NCI-H748 (cell line): ENCODE measurements around the gene SPATS2L.

ENCODE experiments used
- DNase-seq: peaks from one replicate; lab custom pipeline; 2025; ENCODE audit not compliant: unreplicated experiment; lab: John Stamatoyannopoulos, UW

The SPATS2L gene, protein sequence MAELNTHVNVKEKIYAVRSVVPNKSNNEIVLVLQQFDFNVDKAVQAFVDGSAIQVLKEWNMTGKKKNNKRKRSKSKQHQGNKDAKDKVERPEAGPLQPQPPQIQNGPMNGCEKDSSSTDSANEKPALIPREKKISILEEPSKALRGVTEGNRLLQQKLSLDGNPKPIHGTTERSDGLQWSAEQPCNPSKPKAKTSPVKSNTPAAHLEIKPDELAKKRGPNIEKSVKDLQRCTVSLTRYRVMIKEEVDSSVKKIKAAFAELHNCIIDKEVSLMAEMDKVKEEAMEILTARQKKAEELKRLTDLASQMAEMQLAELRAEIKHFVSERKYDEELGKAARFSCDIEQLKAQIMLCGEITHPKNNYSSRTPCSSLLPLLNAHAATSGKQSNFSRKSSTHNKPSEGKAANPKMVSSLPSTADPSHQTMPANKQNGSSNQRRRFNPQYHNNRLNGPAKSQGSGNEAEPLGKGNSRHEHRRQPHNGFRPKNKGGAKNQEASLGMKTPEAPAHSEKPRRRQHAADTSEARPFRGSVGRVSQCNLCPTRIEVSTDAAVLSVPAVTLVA

DNA sequence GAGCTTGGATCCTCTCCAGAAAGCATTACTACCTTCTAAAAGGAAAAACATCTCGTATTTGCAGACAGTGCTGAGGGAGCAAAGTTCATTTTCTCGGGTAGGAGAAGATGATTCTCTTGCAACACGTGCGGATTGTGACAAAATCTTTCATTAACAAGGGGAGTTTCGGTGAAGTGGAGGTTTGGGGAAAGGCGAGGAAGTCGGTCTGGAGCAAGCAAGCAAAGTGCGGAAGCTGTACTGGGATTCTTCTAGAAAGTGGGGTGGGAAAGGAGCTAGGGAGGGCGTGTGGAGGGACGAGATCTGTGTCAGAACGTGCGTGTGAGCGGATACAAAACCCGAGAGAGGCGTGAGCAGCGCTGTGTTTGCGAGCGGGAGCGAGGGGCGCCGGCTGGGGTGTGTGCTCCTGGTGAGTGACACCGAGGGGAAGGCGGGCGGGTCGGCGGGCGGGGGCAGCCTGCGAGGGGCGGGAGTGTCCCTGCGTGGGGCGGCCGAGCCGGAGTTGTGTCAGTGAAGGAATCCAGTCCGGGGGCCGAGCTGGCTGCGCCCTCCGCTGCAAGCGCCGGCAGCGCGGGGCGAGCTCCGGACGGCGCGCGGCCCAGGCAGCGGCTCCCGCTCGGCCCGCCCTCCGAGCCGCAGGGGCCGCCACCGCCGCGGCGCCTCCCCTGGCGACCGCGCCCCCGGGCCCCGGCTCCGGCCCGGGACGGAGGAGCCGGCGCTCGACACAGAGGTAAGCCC is at the start of gene SPATS2L:
TSS of gene SPATS2L (plus strand) at position 498 of the 735 bp plus-strand sequence. CDS start 82,552 bp downstream, outside the sequence.
- DNase-seq = peak; percentile 76

DNA sequence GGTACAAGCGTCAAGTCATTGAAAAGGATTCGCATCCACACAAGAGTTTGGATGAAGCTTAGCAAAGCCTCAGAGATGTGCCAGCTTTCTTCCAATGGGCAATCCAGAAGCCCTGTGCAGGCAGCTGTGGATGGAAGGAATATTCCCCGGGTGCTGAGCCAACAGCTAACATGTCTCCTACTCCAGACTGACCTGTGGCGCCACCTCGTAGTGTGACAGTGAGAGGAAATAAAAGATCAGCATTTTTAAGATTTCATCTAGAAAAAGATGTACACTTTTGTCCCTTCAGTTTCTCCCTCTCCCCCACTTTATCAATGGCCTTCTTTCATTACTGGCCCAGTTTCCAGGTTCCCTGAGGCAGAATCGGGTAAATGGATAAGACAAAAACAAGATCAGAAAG is 48.9 kb upstream of the SPATS2L start:
- no peak for DNase-seq

DNA sequence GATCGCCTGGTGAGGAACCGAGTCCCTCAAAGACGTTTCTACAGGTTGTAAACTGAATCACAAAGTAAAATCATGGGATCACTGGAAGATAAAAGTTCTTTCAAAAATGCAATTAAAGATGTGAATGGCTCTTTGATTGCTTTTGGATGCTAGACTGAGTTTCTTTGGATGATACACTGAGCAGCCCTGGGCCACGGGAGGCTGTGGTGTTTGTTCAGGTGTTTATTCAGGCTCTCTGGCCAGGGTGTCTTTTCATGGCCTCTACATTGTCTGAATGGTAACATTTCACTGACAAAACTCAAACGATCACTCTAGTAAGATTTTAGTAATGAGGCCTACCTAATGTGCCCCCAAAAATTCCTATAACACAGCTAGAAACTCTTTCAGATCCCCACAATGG is 48.4 kb upstream of the SPATS2L start:
- no peak for DNase-seq

DNA sequence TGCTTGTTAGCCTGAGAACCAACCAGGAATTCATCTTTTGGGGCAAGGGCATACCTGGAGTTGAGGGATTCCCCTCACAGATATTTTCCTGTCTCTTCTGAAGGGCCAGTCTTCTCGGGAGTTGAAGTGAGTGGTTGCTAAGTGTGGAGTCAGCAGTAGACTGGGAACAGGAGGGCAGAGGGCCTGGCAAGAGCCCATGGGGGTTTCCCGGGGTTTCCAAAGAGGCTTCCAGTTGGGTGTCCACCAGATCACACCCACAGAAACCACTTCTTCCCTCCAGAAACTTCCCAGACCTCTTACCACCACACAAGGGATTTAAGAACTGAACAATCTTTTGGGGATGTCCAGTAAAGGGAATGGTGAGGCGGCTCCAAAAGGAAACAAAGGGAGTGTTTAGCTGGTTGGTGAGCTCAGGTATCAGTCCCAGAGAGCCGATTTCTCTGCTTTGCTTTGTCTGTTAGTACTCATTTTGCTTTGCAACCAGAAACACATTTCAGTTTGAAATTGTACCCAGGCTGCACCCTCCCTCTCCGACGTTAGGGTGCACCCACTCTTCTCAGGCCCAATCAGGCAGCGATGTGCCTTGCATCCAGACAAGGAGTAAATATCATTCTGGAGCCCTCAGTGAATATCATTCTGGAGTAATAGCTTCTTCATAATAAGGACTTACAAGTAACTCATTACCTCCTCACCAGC is 47.5 kb upstream of the SPATS2L start:
- no peak for DNase-seq

DNA sequence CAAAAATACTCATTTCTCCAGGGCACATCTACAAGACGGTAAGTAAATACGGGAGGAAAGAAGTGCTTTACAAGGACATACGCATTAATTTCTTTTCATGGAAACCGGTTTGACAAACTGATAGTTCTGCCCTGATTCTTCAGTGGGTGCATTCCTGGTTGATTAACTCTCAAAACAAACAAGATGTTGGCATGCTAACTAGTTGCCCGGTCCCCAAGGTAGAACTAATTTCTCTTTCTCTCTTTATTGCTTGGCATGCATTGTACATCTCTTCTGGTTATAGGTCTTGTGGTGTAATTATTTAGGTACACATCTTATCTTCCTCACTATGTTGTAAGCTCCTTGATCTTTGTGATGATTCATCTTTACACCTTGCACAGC is 46.9 kb upstream of the SPATS2L start:
- peak; percentile 81 for DNase-seq

DNA sequence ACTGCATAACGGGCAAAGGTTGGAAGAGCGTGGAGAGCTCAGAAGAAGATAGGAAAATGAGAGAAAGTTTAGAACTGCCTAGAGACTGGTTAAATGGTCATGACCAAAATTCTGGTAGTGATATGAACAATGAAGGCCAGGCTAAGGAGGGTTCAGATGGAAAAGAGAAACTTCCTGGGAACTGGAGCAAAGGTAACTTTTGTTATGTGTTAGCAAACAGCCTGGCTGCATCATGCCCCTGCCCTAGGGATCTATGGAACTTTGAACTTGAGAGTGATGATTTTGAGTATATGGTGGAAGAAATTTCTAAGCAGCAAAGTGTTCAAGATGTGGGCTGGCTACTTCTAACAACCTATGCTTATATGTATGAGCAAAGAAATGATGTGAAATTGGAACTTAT is 44.4 kb upstream of the SPATS2L start:
- DNase-seq = no peak

DNA sequence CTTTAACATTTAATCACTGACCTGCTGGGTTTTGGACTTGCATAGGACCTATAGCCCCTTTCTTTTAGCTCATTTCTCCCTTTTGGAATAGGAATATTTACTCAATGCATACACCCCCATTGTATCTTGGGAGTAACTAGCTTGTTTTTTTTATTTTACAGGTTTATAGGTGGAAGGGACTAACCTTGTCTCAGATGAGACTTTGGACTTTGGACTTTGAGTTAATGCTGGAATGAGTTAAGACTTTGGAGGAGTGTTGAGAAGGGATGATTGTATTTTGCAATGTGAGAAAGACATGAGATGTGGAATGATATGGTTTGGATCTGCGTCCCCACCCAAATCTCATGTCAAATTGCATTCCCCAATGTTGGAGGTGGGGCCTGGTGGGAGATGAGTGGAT is 43.2 kb upstream of the SPATS2L start:
- no peak for DNase-seq

DNA sequence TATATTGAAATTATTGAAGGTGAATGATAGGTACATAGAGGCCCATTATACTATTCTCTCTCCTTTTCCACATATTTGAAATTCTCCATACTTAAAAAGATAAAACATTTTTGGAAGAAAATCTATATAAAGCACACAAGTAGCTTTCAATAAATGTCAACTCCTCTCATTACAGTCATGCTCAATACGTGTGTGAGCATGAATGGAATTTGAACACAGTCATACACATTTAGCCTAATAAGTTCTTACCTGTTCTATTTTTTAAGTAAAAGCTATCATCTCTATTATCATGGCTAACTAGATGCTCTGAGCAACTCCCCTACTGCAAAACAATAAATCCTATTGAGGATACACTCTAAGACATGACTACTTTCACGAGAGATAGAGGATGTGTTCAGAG is 41.9 kb upstream of the SPATS2L start:
- DNase-seq = no peak

DNA sequence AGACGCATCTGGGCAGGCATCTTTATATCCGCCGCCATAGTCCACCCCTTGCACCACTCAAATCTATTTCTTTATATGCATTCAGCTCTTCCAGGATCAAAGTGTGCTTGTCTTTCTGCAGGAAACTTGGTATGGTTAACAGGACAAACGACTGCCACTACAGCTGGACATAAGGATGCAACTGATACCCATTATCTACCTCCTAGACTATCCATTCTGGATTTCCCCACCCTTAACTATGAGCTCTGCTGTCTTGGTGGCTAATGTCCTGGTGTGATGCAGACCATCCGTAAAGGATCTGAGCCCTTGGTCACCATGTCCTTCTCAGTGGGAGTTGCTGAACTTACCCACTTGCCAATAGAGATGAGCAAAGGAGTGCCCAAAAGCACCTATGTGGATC is 40.1 kb upstream of the SPATS2L start:
- no peak for DNase-seq

DNA sequence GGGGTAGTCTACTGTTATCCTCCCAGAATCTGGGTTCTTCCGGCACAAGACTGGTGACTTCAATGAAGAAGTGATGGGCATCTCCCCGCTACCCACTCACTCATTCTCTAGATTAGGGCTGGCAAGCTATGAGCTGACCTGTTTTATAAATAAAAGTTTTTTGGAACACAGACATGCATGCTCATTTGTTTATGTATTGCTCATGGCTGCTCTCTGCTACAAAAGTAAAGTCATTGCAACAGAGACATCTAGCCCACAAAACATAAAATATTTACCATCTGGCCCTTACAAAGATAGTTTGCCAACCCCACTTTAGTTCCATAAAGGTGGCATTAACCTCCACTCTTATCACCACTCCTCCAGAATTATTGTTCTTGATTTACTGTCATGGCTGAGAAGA is 39.1 kb upstream of the SPATS2L start:
- no peak for DNase-seq

DNA sequence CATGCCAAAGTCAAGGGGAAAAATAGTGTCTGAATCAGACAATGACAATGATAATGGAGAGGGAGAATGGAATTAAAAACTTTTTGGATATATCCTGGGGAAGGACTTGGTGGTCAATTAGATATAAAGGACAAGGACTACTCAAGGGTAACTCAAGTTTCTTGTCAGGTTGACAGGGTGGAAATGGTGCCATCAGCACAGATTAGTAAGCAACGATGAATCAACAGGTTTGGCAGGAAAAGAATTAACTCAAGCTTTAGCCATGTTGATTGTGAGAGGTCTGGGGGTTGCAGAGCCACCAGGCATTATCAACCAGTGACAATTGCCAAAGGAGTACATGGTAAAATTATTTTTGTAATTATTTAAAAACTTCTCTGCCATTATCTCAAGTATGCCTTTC is 35.8 kb upstream of the SPATS2L start:
- no peak for DNase-seq

DNA sequence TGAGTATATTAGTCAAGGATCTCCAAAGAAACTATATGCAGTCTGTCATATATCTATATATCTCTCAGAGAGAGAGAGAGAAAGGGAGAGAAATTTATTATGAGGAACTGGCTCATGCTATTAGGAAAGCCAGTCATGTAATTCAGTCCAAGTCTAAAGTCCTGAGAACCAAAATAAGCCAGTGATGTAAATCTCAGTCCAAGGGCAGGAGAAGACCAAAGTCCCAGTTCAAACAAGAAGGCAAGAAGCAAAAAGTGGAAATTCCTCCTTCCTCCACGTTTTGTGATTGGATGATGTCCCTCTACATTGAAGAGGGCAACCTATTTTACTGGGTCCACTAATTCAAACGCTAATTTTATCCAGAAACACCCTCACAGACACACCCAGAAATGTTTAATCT is 34.2 kb upstream of the SPATS2L start:
- no peak for DNase-seq

DNA sequence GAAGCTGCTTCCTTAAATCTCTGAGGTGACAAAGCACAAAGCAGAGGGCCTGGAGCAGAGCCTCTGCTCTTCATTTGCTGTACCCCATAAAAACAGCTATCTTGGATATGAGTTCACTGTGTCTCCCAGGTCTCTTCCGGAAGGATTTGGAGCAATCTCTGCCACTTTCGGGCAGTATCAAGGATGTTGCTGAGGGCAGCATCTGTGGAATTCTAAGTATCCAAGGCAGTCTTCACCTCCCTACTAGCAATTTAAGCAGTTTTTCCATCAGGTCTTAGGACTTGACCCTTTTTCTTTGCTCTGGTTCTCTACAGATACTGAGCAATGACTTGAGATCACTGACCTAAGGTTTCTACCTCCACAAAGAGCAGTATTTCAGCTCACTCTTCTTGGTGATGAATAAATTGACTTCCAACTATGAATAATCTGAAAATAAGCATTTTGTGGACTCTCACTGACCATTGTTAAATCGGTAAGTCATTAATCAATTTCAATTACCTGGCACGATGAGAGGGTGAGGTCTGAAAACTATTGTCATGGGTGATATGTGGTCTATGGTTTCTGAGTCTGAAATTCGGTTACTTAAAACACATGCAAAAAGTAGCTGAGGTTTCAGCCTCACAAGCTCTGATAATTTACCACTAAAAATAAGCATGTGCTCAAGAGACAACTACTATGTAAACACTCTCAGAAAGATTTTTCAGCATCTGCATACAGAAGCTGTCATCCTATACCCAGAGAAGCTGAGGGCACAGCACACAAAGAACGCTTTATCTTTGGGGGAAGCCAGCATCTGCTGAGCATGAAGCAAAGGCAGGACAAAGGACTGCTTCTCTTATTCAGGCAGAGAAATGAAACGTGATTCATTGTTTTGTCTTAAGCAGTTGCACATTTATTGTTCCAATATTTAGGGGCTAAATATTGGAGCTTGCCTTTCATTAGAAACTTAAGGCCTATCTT is 32.1 kb upstream of the SPATS2L start:
- DNase-seq = peak; percentile 81

DNA sequence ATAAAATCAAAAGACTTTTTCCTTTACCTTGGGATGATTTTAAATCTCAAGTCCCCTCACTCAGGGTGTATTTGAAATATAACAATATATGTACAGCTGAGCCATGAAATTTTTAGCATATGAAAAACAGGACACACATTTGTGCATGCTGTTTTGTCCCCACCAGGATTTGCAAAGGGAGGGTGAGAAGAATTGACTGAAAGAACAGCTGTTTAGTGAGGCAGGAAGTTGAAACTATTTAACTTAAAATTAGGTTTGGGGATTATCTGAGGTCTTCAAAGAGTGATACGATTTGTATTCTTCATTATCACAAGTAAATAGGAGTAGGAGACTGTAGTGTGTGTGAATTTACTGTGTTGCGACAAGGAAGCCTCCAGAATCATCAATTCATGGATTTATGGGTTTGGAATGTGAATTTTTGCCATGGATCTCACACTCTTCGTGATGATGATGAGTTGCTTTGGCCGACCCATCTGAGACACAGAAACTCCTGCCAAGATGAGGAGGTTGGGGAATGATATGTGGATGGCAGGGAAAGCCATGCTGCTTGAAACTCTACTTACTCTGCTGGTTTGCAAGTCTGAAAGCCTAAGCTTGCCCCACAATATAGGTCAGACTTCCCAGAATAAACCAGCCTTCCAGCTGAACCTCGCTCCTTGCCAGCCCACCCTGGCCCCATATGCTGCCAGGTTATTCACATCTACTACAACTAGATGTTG is 31.0 kb upstream of the SPATS2L start:
- DNase-seq = no peak

DNA sequence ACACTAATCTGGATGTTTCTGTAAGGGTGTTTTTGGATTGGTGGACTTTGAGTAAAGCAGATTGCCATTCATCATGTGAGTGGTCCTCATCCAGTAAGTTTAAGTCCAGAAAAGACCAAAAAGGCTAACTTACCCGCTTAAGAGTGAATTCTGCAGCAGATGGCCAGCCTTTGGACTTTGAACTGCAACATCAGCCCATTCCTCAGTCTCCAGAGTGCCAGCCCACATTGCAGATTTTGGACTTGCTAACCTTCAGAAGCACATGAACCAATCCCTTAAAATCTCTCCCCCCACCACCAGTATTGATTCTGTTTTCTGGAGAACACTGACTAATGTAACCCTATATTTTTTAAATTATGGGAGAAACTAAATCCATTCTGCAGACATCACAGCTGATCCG is 30.0 kb upstream of the SPATS2L start:
- no peak for DNase-seq

DNA sequence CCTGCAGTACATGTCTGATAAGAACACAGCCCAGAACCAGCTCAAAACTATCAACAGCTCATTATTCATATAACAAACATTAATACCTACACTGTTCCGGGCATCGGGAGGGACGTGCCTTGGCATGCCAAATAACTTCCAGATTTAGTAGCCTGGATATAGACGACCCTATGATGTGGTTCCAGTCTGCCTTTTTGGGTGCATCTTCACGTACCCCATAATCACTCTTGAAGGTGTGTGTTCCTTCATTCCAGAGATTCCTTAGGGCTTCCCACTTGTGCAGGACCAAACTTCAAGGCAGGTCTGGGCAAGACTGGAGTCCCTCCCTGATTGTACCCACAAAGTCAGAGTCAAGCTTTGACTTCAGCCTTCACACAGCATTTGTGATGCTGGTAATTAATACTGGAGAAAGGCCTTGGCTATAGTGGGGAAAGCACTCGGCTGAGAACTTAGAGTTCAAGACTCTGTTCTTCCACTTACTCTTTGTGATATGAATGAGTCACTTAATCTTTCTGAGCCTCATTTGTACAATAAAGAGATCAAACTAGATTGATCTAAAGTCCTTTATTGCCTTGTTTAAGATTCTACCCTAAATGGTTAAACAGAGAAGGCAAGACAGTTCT is 27.7 kb upstream of the SPATS2L start:
- DNase-seq = no peak

DNA sequence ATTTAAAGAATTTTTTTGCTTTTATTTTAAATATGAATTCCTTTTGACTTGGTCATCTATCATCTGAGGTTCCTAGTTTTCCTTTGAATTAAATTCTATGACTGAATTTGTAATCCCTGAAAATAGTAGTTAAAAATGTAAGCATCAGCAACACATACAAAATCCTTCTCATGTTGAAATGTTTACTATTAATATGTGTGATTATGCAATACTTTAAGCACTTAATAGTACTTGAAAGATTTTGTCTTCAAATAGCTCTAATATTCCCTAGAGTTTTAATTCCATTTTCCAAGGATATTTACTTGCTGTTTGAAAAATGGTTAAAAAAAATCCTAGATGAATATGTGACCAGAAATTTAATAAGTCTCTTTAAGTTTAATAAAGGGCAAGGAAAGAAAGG is 26.6 kb upstream of the SPATS2L start:
- no peak for DNase-seq

DNA sequence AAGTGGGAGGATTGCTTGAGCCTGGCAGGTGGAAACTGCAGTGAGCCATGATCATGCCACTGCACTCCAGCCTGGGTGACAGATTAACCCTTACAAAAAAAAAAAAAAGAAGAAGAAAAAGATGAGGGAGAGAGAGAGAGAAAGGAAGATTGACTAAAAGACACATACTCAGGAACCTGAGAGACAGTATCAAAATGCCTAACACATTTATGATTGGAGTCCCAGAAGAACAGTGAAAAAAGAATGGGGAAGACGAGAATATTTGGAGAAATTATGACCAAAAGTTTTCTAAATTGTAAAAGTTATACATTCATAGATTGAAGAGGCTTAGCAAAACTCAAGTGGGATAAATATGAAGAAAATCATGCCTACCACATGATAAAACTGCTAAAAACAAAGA is 19.9 kb upstream of the SPATS2L start:
- DNase-seq = no peak

DNA sequence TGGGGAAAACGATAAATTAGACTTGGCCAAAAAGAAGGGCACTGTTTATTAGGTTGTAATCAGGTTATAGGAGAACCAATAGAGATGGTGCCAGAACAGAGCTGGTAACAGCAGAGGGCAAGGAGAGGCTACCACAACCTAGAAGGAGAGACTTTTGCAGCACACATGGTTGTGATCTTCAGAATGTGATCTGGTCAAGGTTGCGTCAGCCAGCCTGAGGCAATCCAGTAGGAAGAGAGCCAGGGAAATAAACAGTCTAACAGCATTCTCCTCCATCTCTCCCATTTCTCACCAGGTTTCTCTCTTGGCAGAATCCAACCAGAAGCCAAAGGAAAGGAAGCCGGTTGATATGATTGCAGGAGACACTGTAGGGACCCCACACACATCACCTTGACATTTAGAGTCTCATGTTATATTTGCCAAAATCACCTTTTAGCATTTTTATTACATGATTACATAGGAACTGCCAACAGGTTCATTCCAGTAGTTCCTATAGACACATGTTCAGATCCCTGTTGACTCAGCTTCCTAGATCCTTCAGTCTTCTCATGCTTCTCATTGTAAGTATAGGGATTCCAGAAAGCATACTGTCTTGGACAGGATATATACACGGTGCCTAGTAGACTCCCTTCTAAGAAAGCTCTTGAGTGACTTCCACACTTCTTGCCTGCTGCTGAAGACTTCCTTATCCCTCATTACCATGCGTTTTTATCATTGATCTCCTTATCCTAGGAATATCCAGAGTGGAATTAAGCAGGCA is 17.6 kb upstream of the SPATS2L start:
- DNase-seq = no peak
